Measurements from ENCODE around the gene REXO5.

The REXO5 gene

DNA sequence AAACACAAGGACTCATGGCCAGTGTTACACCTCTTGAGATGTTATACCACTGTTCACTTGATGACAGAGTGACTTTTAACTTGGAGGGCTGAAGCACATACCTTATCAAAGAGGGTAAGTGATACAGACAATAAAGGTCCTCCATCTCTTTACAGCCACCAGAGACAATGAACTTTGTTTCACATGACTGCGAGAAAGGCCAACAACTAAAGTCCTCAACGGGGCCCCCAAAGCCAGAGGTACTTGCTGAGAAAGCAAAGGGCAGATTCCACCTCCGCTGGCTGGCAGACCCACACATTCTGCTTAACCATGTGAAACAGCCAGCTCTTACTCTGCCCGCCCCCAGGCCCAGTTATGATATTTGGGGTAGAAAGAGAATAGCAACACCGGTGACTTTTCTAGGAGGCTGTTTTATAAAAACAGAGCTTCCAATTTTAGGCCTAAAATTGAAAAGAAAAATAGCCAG, 72.4 kb downstream of the REXO5 start:
- no peak for DNase-seq (ENCODE audit: low read depth, low spot score)
- no peak overlapping the region for H3K4me3 ChIP-seq (ENCODE audit: low read depth, low read length)
- ChIA-PET CTCF (interaction anchor here (0.6 to 1.6 kb wide), 4 partner anchors 12 to 16 kb away, joined by 3 to 5 read pairs (median 4); no protein-coding TSS in a partner anchor), POLR2A (interaction anchor here (0.8 kb wide), 1 partner anchor 20 kb away, joined by 3 read pairs; no protein-coding TSS in a partner anchor)
- TF ChIP-seq CTCF (IDR thresholded peaks at IDR 0.05; ENCODE audit: insufficient read depth, low read length, missing control alignments) = no peak

DNA sequence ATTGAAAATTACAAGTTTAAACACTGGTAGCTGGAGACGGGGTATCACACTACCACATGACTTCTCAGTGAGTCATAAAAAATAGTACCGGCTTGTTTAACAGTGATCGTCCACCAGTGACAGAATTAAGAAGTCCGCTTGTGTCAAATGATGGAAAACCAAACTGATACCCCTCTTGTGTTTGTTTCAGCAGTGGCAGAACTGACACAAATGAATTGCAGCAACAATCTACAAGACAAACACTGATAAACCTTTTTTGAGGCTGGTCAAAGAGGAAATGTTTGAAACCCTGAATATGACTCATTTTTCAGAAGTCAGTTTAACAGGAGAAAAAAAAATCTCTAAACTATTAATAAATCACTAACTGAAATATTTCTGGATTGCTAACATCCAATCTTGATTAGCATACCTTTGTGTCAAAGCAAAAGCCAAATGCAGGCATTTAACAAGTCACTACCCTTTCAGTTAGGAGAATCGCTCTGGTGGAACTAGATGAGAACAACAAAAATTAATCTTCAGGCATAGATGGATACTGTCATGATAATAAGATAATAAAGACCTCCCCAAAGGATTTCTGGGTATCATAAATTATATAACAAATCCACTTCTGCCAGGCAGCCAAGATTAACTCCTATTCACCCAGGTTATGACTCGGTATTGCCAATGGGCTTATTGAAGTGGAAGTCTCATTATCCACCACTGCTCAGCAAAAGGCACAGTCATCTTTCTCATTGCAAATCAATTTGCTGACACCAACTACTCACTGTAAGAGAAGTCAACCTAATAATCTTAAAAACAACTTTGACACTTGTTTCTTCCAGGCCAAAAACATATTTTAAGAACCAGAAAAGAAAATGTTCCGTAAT, 73.1 kb downstream of the REXO5 start:
- no peak for TF ChIP-seq CTCF (IDR thresholded peaks at IDR 0.05; ENCODE audit: insufficient read depth, low read length, missing control alignments)
- CTCF ChIA-PET = interaction anchor here (0.6 to 1.9 kb wide), 4 partner anchors 7 to 16 kb away, joined by 3 to 4 read pairs (median 4); no protein-coding TSS in a partner anchor
- no peak for DNase-seq (ENCODE audit: low read depth, low spot score)
- no peak overlapping the region for H3K4me3 ChIP-seq (ENCODE audit: low read depth, low read length)
- POLR2A ChIA-PET = interaction anchor here (0.8 kb wide), 1 partner anchor 20 kb away, joined by 3 read pairs; no protein-coding TSS in a partner anchor

GRCh38 chr16:20880867-20881502, 74.7 kb downstream of the REXO5 start:
- H3K4me3 ChIP-seq (ENCODE audit: low read depth, low read length) = no peak overlapping the region
- TF ChIP-seq CTCF (IDR thresholded peaks at IDR 0.05; ENCODE audit: insufficient read depth, low read length, missing control alignments) = no peak
- ChIA-PET CTCF (interaction anchor here (1.9 kb wide), 1 partner anchor 9 kb away, joined by 4 read pairs; no protein-coding TSS in a partner anchor), POLR2A (no interaction called here)
- no peak for DNase-seq (ENCODE audit: low read depth, low spot score)

DNA sequence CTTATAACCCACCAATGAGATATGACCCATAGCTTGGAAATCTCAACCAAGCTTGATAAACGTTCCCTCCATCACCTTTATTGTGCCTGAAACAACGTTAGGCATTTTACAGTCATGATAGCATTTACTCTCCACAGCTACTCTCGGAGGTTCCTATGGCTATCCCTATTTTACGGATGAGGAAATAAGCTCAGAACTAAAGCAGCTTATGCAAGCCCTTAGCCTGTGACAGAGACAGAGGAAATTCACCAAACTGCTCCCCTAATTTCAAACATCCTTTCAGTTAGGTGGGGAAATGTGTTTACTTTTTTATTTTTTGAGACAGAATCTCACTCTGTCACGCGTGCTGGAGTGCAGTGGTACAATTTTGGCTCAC, 75.2 kb downstream of the REXO5 start:
- no peak for DNase-seq (ENCODE audit: low read depth, low spot score)
- no peak for TF ChIP-seq CTCF (IDR thresholded peaks at IDR 0.05; ENCODE audit: insufficient read depth, low read length, missing control alignments)
- CTCF ChIA-PET = interaction anchor here (1.9 kb wide), 1 partner anchor 10 kb away, joined by 4 read pairs; no protein-coding TSS in a partner anchor
- no peak overlapping the region for H3K4me3 ChIP-seq (ENCODE audit: low read depth, low read length)
- POLR2A ChIA-PET = no interaction called here

DNA sequence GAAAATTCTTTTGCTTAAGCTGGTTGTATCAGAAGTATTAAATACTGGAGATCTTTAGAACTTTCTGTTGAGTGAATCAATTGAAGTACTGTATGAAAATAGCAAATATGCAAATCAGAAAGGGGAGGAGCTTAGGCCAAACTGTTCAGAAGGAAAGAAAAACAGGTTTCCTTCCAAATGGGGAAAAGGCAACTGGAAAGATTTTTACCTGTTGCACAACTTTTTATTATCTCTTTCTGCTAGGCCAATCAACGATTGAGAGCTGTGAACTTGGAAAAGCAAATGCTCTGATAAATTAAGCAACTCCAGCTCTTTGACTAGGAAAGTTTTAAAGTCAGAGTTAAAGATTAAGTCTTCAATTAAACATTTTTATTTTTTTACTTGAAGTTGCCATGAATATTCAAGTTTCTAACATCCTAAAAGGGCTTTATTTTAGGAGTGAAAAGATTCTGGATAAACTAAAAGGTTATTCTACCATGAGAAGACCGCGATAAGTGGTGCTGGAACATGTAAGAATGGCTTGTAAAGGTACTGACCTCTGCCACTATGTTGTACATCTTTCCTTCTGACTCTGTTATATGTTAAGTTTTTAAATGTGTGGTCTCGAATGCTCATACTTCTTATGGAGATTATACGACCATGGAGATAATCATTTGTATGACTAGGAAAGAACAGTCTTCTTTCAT, 77.4 kb downstream of the REXO5 start:
- no peak for TF ChIP-seq CTCF (IDR thresholded peaks at IDR 0.05; ENCODE audit: insufficient read depth, low read length, missing control alignments)
- no peak for DNase-seq (ENCODE audit: low read depth, low spot score)
- H3K4me3 ChIP-seq (ENCODE audit: low read depth, low read length) = no peak overlapping the region
- ChIA-PET POLR2A (no interaction called here), CTCF (interaction anchor here (0.9 to 3.1 kb wide), 2 partner anchors 18 to 34 kb away, joined by 3 to 8 read pairs; no protein-coding TSS in a partner anchor)
